Colon (tissue), 2 donors: ENCODE measurements around the gene FOLR1.
"Not testable (repeated sequence)": the region's sequence is repeated elsewhere in the genome, so short reads cannot be mapped to it uniquely, and the experiment has no call there.

Source experiments
- FAIRE-seq: peaks from 2 replicates; lab custom pipeline; 2012; peaks lifted over from hg19 to GRCh38; lab: Jason Lieb, UNC
- donor health status: control.
- donor health status: control.

The FOLR1 gene

DNA sequence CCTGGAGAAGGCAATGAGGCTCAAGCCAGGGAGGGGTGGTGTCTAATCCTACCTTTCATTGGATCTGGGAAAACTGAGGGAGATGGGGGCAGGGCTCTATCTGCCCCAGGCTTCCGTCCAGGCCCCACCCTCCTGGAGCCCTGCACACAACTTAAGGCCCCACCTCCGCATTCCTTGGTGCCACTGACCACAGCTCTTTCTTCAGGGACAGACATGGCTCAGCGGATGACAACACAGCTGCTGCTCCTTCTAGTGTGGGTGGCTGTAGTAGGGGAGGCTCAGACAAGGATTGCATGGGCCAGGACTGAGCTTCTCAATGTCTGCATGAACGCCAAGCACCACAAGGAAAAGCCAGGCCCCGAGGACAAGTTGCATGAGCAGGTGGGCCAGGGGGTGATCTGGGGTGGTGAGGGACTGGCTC is at the start of gene FOLR1:
TSS of gene FOLR1 (plus strand) at position 180 of the 421 bp plus-strand sequence. CDS start at position 214, 34 bp downstream.
- no peak for FAIRE-seq

GRCh38 chr11:72142543-72142942 is 49.4 kb upstream of the FOLR1 start:
- not testable (repeated sequence) for FAIRE-seq

DNA sequence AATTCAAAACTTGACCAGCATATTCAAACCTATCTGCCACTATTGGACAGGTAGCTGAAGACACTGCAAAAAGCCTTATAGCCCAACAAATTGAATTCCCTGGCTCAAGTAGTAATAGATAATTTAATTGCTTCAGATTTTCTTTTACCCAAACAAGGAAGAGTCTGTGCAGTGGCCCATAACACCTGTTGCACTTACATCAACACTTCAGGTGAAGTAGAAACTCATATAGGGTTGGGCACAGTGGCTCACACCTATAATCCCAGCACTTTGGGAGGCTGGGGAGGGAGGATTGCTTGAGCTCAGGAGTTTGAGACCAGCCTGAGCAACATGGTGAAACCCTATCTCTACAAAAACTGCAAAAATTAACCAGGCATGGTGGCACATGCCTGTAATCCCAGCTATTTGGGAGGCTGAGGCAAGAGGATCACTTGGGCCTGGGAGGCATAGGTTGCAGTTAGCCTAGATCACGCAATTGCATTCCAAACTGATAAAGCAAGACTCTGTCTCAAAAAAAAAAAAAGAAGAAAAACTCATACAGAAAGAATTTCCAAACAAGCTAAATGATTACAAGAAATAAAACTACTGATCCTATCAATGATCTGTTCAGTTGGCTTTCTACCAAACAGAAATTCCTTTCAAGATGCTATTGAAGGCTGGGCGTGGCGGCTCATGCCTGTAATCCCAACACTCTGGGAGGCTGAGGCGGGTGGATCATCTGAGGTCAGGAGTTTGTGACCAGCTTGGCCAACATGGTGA is 47.0 kb upstream of the FOLR1 start:
- no peak for FAIRE-seq

- no peak for FAIRE-seq
Observed at GRCh38 chr11:72146625-72147024, 45.3 kb upstream of the FOLR1 start.

GRCh38 chr11:72150882-72151281 is 41.1 kb upstream of the FOLR1 start:
- no peak for FAIRE-seq

DNA sequence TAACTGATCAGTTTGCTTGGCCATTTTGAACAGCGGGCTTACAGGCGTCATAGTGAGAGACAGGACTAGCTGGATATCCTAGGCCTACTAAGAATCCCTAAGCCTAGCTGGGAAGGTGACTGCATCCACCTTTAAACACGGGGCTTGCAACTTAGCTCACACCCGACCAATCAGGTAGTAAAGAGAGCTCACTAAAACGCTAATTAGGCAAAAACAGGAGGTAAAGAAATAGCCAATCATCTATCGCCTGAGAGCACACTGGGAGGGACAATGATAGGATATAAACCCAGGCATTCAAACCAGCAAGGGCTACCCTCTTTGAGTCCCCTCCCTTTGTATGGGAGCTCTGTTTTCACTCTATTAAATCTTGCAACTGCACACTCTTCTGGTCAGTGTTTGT is 38.1 kb upstream of the FOLR1 start:
- FAIRE-seq = not testable (repeated sequence)

- FAIRE-seq = no peak
Observed at GRCh38 chr11:72154816-72155215, 37.1 kb upstream of the FOLR1 start.

DNA sequence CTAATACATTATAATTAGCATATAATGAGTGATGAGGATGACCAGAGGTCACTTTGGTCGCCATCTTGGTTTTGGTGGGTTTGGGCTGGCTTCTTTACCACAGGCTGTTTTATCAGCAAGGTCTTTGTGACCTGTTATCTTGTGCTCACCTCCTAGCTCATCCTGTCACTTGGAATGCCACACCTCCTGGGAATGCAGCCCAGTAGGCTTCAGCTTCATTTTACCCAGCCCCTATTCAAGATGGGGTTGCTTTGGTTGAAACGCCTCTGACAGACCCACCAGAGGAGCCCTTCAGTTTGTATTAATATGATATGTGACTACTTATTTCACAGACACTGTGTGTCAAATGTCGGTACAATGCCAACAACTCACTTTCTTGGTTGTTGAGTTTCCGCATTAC is 36.2 kb upstream of the FOLR1 start:
- FAIRE-seq = no peak

- FAIRE-seq = no peak
Observed at GRCh38 chr11:72157131-72157530, 34.8 kb upstream of the FOLR1 start.

DNA sequence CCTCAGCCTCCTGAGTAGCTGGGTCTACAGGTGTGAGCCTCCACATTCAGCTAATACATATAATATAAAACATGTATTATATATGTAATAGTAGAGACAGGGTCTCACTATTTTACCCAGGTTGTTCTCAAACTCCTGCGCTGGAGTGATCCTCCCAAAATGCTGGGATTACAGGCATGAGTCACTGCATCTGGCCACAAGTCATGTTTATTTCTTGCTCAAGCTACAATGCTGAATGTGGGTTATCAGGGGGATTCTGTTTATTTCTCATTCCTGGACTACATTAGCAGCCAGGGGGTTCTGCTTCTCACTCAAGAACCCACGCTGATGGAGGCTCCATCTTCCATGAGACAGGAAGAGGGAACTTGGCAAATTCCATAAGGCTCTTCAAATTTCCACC is 31.6 kb upstream of the FOLR1 start:
- no peak for FAIRE-seq

DNA sequence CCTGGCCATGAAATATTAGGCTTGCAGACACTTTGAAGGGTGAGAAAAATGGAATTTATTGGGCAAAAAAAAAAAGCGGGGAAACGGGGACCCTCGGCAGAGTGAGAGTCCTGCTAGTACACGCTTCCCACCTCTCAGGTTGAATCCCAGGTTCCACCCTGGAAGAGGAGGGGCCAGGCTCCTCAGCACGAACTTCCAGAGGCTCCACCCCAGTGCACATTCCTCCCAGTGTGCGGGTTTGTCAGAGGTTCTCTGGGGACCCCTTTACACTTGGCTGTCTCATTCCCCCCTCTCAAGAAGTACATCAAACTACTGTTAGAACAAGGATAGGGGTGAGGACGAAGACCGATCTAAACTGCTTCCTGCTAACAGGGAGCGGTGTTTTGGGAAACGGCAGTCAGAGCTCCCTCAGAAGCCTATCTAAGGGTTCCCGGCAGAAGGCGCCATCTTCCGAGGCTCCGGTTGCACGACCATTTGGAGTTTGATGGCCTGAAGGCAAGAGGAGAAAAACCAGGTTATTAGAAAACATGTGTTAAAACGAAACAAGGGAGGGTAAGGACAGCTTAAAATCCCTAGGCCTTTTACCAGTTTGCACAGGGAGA is 28.9 kb upstream of the FOLR1 start:
- FAIRE-seq = no peak

GRCh38 chr11:72164187-72164586 is 27.8 kb upstream of the FOLR1 start:
- FAIRE-seq = not testable (repeated sequence)

- FAIRE-seq = not testable (repeated sequence)
Observed at GRCh38 chr11:72169046-72169555, 22.8 kb upstream of the FOLR1 start.

- FAIRE-seq = not testable (repeated sequence)
Observed at GRCh38 chr11:72169754-72170153, 22.2 kb upstream of the FOLR1 start.

GRCh38 chr11:72172043-72172442 is 19.9 kb upstream of the FOLR1 start:
- FAIRE-seq = not testable (repeated sequence)

GRCh38 chr11:72173291-72173690 is 18.6 kb upstream of the FOLR1 start:
- FAIRE-seq = no peak

- no peak for FAIRE-seq
Observed at GRCh38 chr11:72174302-72175070, 17.5 kb upstream of the FOLR1 start.

- FAIRE-seq = no peak
Observed at GRCh38 chr11:72177656-72178055, 14.3 kb upstream of the FOLR1 start.

- no peak for FAIRE-seq
Observed at GRCh38 chr11:72179049-72179803, 12.7 kb upstream of the FOLR1 start.

DNA sequence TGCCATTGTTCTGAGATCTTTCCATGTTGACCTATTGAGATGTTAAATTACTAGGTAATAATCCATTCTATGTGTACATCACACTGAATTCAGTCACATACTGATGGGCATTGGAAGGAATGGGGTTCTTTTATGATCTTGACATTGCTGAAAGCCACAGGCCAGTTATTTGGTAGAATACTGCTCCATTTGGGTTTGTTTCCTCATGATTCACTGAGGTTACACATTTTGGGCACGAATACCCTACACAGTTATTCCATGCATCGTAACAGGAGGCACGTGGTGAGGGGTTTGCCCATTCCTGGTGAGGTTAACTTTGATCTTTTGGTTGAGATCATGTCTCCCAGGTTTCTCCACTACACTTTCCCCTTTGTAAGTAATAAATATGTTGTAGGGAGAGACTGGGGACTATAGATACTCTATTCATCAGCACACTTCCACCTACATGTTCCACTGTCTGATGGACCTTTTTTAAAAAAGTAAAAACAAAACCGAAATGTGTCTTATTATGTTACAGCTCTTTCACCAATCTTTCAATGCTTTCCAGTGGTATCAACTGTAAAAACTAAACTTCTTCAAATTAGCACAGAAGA is 12.0 kb upstream of the FOLR1 start:
- FAIRE-seq = no peak

GRCh38 chr11:72180892-72181552 is 10.9 kb upstream of the FOLR1 start:
- FAIRE-seq = not testable (repeated sequence)
